ENCODE results near the gene PBX4. TPM values are rescaled to one million over a fixed set of nuclear protein-coding genes. Genes with fewer than 3 reads are reported as not detected.

Gene PBX4
- total RNA-seq, 2 experiments from 2014 or later, result 5.0 to 6.7 TPM

GRCh38 chr19:19655641-19656343 is 37.3 kb upstream of the PBX4 start:
- H3K36me3 ChIP-seq (ENCODE audit: insufficient read depth, low read length), result peaks cover 94% of the 10 kb centered on the region
- no peak overlapping the region for H2AFZ ChIP-seq (ENCODE audit: low read length)
- no peak overlapping the region for H3K27ac ChIP-seq (ENCODE audit: low read depth, low read length, poor library complexity, severe bottlenecking)
- H3K9me2 ChIP-seq (ENCODE audit: insufficient read depth, low read length), result no peaks in the 10 kb centered on the region
- H3K79me2 ChIP-seq (ENCODE audit: insufficient read depth, low read depth, low read length), result peaks cover under 1% of the 10 kb centered on the region
- intact Hi-C loops (cut with micrococcal nuclease; ENCODE audit: unreplicated experiment), result no loop called here
- H3K4me1 ChIP-seq (ENCODE audit: insufficient read depth, low read length, poor library complexity, severe bottlenecking), result no peaks in the 10 kb centered on the region
- no peak overlapping the region for H3K4me2 ChIP-seq (ENCODE audit: low read length)
- DNase-seq (ENCODE audit: low spot score), result no peak
- no peak for TF ChIP-seq EZH2phosphoT487 (IDR thresholded peaks at IDR 0.05; ENCODE audit: borderline replicate concordance, low read depth, low read length)
- TF ChIP-seq, protein P1, sequence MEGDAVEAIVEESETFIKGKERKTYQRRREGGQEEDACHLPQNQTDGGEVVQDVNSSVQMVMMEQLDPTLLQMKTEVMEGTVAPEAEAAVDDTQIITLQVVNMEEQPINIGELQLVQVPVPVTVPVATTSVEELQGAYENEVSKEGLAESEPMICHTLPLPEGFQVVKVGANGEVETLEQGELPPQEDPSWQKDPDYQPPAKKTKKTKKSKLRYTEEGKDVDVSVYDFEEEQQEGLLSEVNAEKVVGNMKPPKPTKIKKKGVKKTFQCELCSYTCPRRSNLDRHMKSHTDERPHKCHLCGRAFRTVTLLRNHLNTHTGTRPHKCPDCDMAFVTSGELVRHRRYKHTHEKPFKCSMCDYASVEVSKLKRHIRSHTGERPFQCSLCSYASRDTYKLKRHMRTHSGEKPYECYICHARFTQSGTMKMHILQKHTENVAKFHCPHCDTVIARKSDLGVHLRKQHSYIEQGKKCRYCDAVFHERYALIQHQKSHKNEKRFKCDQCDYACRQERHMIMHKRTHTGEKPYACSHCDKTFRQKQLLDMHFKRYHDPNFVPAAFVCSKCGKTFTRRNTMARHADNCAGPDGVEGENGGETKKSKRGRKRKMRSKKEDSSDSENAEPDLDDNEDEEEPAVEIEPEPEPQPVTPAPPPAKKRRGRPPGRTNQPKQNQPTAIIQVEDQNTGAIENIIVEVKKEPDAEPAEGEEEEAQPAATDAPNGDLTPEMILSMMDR (conservative IDR thresholded peaks at IDR 0.05; ENCODE audit: low read length), result no peak
- no peaks in the 10 kb centered on the region for H4K20me1 ChIP-seq (ENCODE audit: insufficient read depth, low read length)
- ChIA-PET CTCF (ENCODE audit: unreplicated experiment) (no interaction called here), POLR2A (interaction anchor here (0.6 kb wide), 1 partner anchor 133 kb away, joined by 3 read pairs; no protein-coding TSS in a partner anchor)
- no TSS peak for BruUV-seq (replicated peaks)
- H3K9me3 ChIP-seq (ENCODE audit: low read length), result no peaks in the 10 kb centered on the region
- H3K4me3 ChIP-seq (ENCODE audit: low read depth, low read length, poor library complexity, severe bottlenecking), result no peak overlapping the region

DNA sequence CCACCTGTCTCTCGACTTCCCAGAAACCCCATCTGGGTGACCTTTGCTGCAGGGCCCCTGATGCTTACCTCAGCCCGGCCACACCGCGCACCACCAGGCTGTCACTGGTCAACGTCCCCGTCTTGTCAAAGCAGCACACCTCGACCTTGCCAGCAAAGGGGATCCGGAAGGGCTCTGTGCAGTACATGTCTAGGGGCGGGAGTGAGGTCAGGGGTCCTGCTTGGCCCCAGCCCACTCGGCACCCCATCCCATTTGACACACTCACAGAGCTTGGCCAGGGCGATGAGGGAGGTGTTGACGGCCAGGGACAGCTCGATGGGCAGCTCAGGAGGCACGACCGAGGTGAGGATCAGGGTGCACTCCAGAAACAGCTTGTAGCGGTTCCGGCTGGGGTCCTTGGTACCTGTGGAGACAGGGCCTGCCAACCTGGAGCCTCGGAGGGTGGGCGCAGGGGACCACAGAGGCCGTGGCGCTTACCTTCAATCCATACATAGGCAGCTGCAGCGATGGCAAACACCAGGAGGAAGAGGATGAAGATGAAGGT is 36.6 kb upstream of the PBX4 start:
- H3K9me2 ChIP-seq (ENCODE audit: insufficient read depth, low read length), result no peaks in the 10 kb centered on the region
- no peak overlapping the region for H2AFZ ChIP-seq (ENCODE audit: low read length)
- no peak overlapping the region for H3K27ac ChIP-seq (ENCODE audit: low read depth, low read length, poor library complexity, severe bottlenecking)
- no peaks in the 10 kb centered on the region for H3K9me3 ChIP-seq (ENCODE audit: low read length)
- intact Hi-C loops (cut with micrococcal nuclease; ENCODE audit: unreplicated experiment), result no loop called here
- POLR2A ChIA-PET, result interaction anchor here (0.6 kb wide), 1 partner anchor 133 kb away, joined by 3 read pairs; no protein-coding TSS in a partner anchor
- peaks cover 99% of the 10 kb centered on the region for H3K36me3 ChIP-seq (ENCODE audit: insufficient read depth, low read length)
- no peaks in the 10 kb centered on the region for H3K4me1 ChIP-seq (ENCODE audit: insufficient read depth, low read length, poor library complexity, severe bottlenecking)
- CTCF ChIA-PET (ENCODE audit: unreplicated experiment), result no interaction called here
- H3K4me3 ChIP-seq (ENCODE audit: low read depth, low read length, poor library complexity, severe bottlenecking), result no peak overlapping the region
- no peak for DNase-seq (ENCODE audit: low spot score)
- no peak for TF ChIP-seq EZH2phosphoT487 (IDR thresholded peaks at IDR 0.05; ENCODE audit: borderline replicate concordance, low read depth, low read length)
- TF ChIP-seq, protein P1 (conservative IDR thresholded peaks at IDR 0.05; ENCODE audit: low read length), result no peak
- no peaks in the 10 kb centered on the region for H4K20me1 ChIP-seq (ENCODE audit: insufficient read depth, low read length)
- BruUV-seq (replicated peaks), result no TSS peak
- no peak overlapping the region for H3K4me2 ChIP-seq (ENCODE audit: low read length)
- H3K79me2 ChIP-seq (ENCODE audit: insufficient read depth, low read depth, low read length), result no peaks in the 10 kb centered on the region; the same call in 1 of the 2 replicates

GRCh38 chr19:19654441-19654840 is 36.0 kb upstream of the PBX4 start:
- Histone ChIP-seq H3K4me3 (ENCODE audit: low read depth, low read length, poor library complexity, severe bottlenecking) (no peak overlapping the region), H3K9me3 (ENCODE audit: low read length) (no peaks in the 10 kb centered on the region), H2AFZ (ENCODE audit: low read length) (no peak overlapping the region), H3K4me2 (ENCODE audit: low read length) (no peak overlapping the region), H3K4me1 (ENCODE audit: insufficient read depth, low read length, poor library complexity, severe bottlenecking) (no peaks in the 10 kb centered on the region), H3K27ac (ENCODE audit: low read depth, low read length, poor library complexity, severe bottlenecking) (no peak overlapping the region), H3K9me2 (ENCODE audit: insufficient read depth, low read length) (no peaks in the 10 kb centered on the region), H3K79me2 (ENCODE audit: insufficient read depth, low read depth, low read length) (no peaks in the 10 kb centered on the region), H4K20me1 (ENCODE audit: insufficient read depth, low read length) (no peaks in the 10 kb centered on the region), H3K36me3 (ENCODE audit: insufficient read depth, low read length) (peaks cover 99% of the 10 kb centered on the region)
- BruUV-seq (replicated peaks), result no TSS peak
- CTCF ChIA-PET (ENCODE audit: unreplicated experiment), result no interaction called here
- intact Hi-C loops (cut with micrococcal nuclease; ENCODE audit: unreplicated experiment), result no loop called here
- DNase-seq (ENCODE audit: low spot score), result no peak
- POLR2A ChIA-PET, result no interaction called here
- TF ChIP-seq EZH2phosphoT487 (IDR thresholded peaks at IDR 0.05; ENCODE audit: borderline replicate concordance, low read depth, low read length), result no peak
- TF ChIP-seq, protein P1 (conservative IDR thresholded peaks at IDR 0.05; ENCODE audit: low read length), result no peak
